ENCODE data around the gene COG5. TPM values are rescaled to one million over a fixed set of nuclear protein-coding genes. Genes with fewer than 3 reads are reported as not detected.
A peak's percentile ranks its signal among the peaks of the same experiment; 100 is the strongest.

The COG5 gene
- total and polyA plus RNA-seq, 11 donors: 9.4 to 61.6 (median 42.1) TPM

GRCh38 chr7:107294182-107294581 is 269.5 kb downstream of the COG5 start:
- Histone ChIP-seq H3K27me3 (no peaks in the 10 kb centered on the region), H3K4me3 (no peak overlapping the region), H3K4me1 (no peaks in the 10 kb centered on the region), H3K36me3 (peaks cover 0 to 16% (median 2%) of the 10 kb centered on the region in 9 donors), H3K27ac (no peak overlapping the region), H3K9me3 (no peaks in the 10 kb centered on the region)
- intact Hi-C loops (cut with DNase I): no loop called here
- no peak for TF ChIP-seq CTCF (IDR thresholded peaks at IDR 0.05)
- TF ChIP-seq POLR2A (IDR thresholded peaks at IDR 0.05): no peak
- DNase-seq: no peak
- ATAC-seq: no peak
- WGBS, 4 donors: 96 to 98% (median 97%) methylated on average over 1 of the region's 1 CpG

GRCh38 chr7:107292591-107292990 is 271.1 kb downstream of the COG5 start:
- no peak for ATAC-seq
- no peaks in the 10 kb centered on the region for H3K9me3 ChIP-seq
- intact Hi-C loops (cut with DNase I): no loop called here

GRCh38 chr7:107291434-107291833 is 272.3 kb downstream of the COG5 start:
- no peak overlapping the region for H3K4me3 ChIP-seq
- intact Hi-C loops (cut with DNase I): no loop called here
- peaks cover 0 to 16% (median 0%) of the 10 kb centered on the region in 9 donors for H3K36me3 ChIP-seq
- DNase-seq (no peak), ATAC-seq (no peak)
- H3K27me3 ChIP-seq: no peaks in the 10 kb centered on the region
- H3K27ac ChIP-seq: no peak overlapping the region
- H3K4me1 ChIP-seq: peaks cover 0 to 11% (median 2%) of the 10 kb centered on the region in 12 donors
- no peaks in the 10 kb centered on the region for H3K9me3 ChIP-seq
- TF ChIP-seq CTCF (IDR thresholded peaks at IDR 0.05) (no peak), POLR2A (IDR thresholded peaks at IDR 0.05) (no peak)
- 81 to 96% (median 89%) methylated on average over 1 of the region's 1 CpG for WGBS, 4 donors

More at GRCh38 chr7:107292591-107292990, 271.1 kb downstream of the COG5 start:
- Histone ChIP-seq H3K27me3 (no peaks in the 10 kb centered on the region), H3K4me1 (no peaks in the 10 kb centered on the region), H3K4me3 (no peak overlapping the region), H3K27ac (no peak overlapping the region), H3K36me3 (peaks cover 0 to 16% (median under 1%) of the 10 kb centered on the region in 9 donors)
- no peak for DNase-seq
- TF ChIP-seq POLR2A (IDR thresholded peaks at IDR 0.05) (no peak), CTCF (IDR thresholded peaks at IDR 0.05) (no peak)
- WGBS, 4 donors: 77 to 90% (median 86%) methylated on average over 2 of the region's 2 CpGs

GRCh38 chr7:107286751-107287621 is 276.7 kb downstream of the COG5 start:
- intact Hi-C loops (cut with DNase I): loop anchor here in 4 of 10 donors (5.0 to 10.0 kb wide), 4 partner anchors 62 to 435 kb away; partner anchors contain the start of gene GPR22 (in 2 of the 4)

More at GRCh38 chr7:107286751-107287621, 276.7 kb downstream of the COG5 start:
- peaks cover 0 to 23% (median 7%) of the 10 kb centered on the region in 12 donors for H3K4me1 ChIP-seq
- peak overlapping the region; percentile 29 to 87 (median 75) for H3K27ac ChIP-seq
- peak; percentile 50 to 79 (median 58) for ATAC-seq
- no peaks in the 10 kb centered on the region for H3K9me3 ChIP-seq
- 60 to 66% (median 64%) methylated on average over 4 of the region's 4 CpGs for WGBS, 4 donors
- H3K36me3 ChIP-seq: peaks cover 0 to 19% (median 0%) of the 10 kb centered on the region in 9 donors
- no peak overlapping the region for H3K4me3 ChIP-seq
- TF ChIP-seq CTCF (IDR thresholded peaks at IDR 0.05) (no peak), POLR2A (IDR thresholded peaks at IDR 0.05) (no peak)
- H3K27me3 ChIP-seq: no peaks in the 10 kb centered on the region
- peak in 1 of 5 donors; percentile 23 for DNase-seq

Measured in heart left ventricle (tissue), 16 donors.